Hepatocyte (in vitro differentiated cells): Measurements from ENCODE around the gene POC1A. TPM values are rescaled to one million over a fixed set of nuclear protein-coding genes. Genes with fewer than 3 reads are reported as not detected.

Experiments used
- DNase-seq: peaks from one replicate; pipeline ENCODE4 v3.0.0-alpha.2; 2016; ENCODE audit warnings: low spot score
- H2AFZ ChIP-seq: fragments of 200-600 bp; sonication (generic); 2 replicates; pipeline ENCODE4 v1.6.0; 2016; ENCODE audit warnings: antibody characterized with exemption, mild to moderate bottlenecking
- H3K27ac ChIP-seq: fragments of 200-600 bp; sonication (generic); 2 replicates; pipeline ENCODE4 v1.5.1; 2016; ENCODE audit warnings: mild to moderate bottlenecking
- H3K27me3 ChIP-seq: fragments of 200-600 bp; sonication (generic); 2 replicates; pipeline ENCODE4 v1.6.1; 2016
- H3K36me3 ChIP-seq: fragments of 200-600 bp; sonication (generic); replicated peaks from 2 replicates; pipeline ENCODE4 v1.5.1; 2016; ENCODE audit warnings: low read depth; ENCODE audit not compliant: insufficient read depth
- H3K4me1 ChIP-seq: fragments of 200-600 bp; sonication (generic); 2 replicates; pipeline ENCODE4 v1.5.1; 2016; ENCODE audit warnings: mild to moderate bottlenecking, moderate library complexity; ENCODE audit not compliant: insufficient read depth
- H3K4me2 ChIP-seq: fragments of 200-600 bp; sonication (generic); 2 replicates; pipeline ENCODE4 v1.6.0; 2016
- H3K4me3 ChIP-seq: fragments of 200-600 bp; sonication (generic); 2 replicates; pipeline ENCODE4 v1.5.1; 2016; ENCODE audit warnings: mild to moderate bottlenecking
- H3K79me2 ChIP-seq: fragments of 200-600 bp; sonication (generic); 2 replicates; pipeline ENCODE4 v1.6.0; 2017; ENCODE audit warnings: mild to moderate bottlenecking
- H3K9me2 ChIP-seq: fragments of 200-600 bp; sonication (generic); replicated peaks from 2 replicates; pipeline ENCODE4 v1.6.0; 2017; ENCODE audit warnings: mild to moderate bottlenecking; ENCODE audit not compliant: insufficient read depth
- H3K9me3 ChIP-seq: fragments of 200-600 bp; sonication (generic); 2 replicates; pipeline ENCODE4 v1.5.1; 2016; ENCODE audit warnings: low read depth, mild to moderate bottlenecking
- H4K20me1 ChIP-seq: fragments of 200-600 bp; sonication (generic); 2 replicates; pipeline ENCODE4 v1.6.0; 2016; ENCODE audit warnings: mild to moderate bottlenecking; ENCODE audit not compliant: insufficient read depth, poor library complexity, severe bottlenecking
- EZH2 ChIP-seq: fragments of 200-600 bp; sonication (generic); IDR thresholded peaks from 2 replicates; pipeline ENCODE4 v1.6.1; 2016; ENCODE audit warnings: antibody characterized with exemption, mild to moderate bottlenecking, borderline replicate concordance
- EZH2phosphoT487 ChIP-seq: fragments of 200-600 bp; sonication (generic); IDR thresholded peaks from one replicate; pipeline ENCODE4 v1.6.1; 2018; ENCODE audit warnings: antibody characterized with exemption, mild to moderate bottlenecking, low read depth, moderate library complexity; ENCODE audit not compliant: unreplicated experiment, severe bottlenecking
- WGBS: methylation state at CpG from one replicate; pipeline ENCODE4 v1.1.6; 2016; ENCODE audit warnings: low lambda C conversion rate; ENCODE audit errors: missing lambda C conversion rate; 5-methylcytosine and 5-hydroxymethylcytosine counted together
- polyA plus RNA-seq: library from polyadenylated mRNA; unstranded; fragments of >200 nt; fragmentation: Nextera tagmentation; extraction: Ambion mirVana; gene quantifications from 2 replicates; pipeline ENCODE4 v1.2.1, GENCODE V29; 2016
- total RNA-seq: library from RNA; depleted of rRNA; stranded (reverse); fragments of >200 nt; gene quantifications from 2 replicates; pipeline ENCODE4 v1.2.3, GENCODE V29; 2014
- TF ChIP-seq, protein P1 (sequence below): fragments of 200-600 bp; sonication (generic); IDR thresholded peaks from 2 replicates; pipeline ENCODE4 v1.5.1; 2016; ENCODE audit warnings: antibody characterized with exemption, mild to moderate bottlenecking; ENCODE audit not compliant: poor library complexity

The POC1A gene
- total and polyA plus RNA-seq, 2 experiments from 2014 or later = 2.6 to 3.7 TPM

DNA sequence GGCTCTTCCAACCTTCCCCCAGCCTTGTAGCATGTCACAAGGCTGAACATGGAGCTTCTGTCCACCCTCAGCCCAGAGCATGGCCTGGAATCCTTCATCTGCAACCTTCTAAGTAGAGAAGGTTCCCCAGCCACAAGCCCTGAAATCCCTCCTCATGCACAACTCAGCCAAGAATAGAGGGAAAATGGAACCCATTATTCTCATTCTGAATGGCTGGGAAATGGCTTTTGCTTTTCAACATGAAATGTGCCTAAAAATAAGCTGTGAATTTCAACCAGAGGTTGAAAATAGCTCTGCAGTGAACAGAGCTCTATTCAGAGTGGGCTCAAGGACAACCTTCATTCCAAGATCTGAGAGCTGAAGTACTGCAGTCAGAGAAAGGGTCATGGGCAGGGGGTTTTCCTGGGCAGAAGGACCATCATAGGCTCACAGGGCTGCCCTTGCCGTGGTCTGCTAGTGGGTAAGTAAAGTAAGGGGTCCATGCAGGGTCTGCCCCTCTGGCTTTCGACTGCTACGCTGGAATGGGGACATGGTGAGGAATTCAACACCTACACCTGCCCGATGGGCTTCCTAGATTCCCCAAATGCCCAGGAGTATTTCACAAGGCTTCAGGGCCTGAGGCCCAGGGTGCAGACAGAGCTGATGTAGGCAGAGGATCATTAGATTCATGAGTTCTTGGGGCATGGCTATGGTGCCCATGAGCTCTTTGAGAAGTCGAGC, 35.9 kb downstream of the POC1A start:
- peaks cover 4% of the 10 kb centered on the region for H3K4me1 ChIP-seq
- no peaks in the 10 kb centered on the region for H3K79me2 ChIP-seq
- H2AFZ ChIP-seq = no peak overlapping the region
- WGBS = 100% methylated on average over 5 of the region's 5 CpGs
- TF ChIP-seq EZH2phosphoT487 (no peak), EZH2 (no peak)
- TF ChIP-seq, protein P1, sequence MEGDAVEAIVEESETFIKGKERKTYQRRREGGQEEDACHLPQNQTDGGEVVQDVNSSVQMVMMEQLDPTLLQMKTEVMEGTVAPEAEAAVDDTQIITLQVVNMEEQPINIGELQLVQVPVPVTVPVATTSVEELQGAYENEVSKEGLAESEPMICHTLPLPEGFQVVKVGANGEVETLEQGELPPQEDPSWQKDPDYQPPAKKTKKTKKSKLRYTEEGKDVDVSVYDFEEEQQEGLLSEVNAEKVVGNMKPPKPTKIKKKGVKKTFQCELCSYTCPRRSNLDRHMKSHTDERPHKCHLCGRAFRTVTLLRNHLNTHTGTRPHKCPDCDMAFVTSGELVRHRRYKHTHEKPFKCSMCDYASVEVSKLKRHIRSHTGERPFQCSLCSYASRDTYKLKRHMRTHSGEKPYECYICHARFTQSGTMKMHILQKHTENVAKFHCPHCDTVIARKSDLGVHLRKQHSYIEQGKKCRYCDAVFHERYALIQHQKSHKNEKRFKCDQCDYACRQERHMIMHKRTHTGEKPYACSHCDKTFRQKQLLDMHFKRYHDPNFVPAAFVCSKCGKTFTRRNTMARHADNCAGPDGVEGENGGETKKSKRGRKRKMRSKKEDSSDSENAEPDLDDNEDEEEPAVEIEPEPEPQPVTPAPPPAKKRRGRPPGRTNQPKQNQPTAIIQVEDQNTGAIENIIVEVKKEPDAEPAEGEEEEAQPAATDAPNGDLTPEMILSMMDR = no peak
- H3K27me3 ChIP-seq = no peaks in the 10 kb centered on the region
- DNase-seq = no peak
- no peak overlapping the region for H3K27ac ChIP-seq
- no peaks in the 10 kb centered on the region for H4K20me1 ChIP-seq
- H3K9me3 ChIP-seq = no peaks in the 10 kb centered on the region
- no peak overlapping the region for H3K4me3 ChIP-seq
- no peaks in the 10 kb centered on the region for H3K9me2 ChIP-seq
- H3K4me2 ChIP-seq = no peak overlapping the region
- H3K36me3 ChIP-seq = no peaks in the 10 kb centered on the region

DNA sequence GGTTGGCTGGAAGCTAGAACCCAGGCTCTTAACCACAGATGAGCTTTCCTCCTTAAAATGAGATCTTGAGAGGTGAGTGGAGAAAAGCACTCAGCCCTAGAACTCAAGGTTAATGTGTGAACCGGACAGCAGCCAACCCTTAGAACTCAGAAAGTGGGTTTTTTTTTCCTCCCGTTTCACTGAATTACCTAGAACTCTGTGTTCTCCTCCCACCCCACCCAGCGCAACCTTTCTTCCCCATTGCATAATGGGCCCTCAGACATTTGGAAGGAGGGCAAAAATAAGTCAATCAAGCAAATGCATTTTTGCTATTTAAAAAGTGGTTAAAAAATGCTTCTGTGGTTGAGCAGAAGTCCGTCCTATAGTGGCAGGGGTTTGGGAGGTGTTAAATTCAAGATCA, 36.7 kb downstream of the POC1A start:
- peaks cover 4% of the 10 kb centered on the region for H3K4me1 ChIP-seq
- no peak overlapping the region for H2AFZ ChIP-seq
- no peak overlapping the region for H3K4me2 ChIP-seq
- H3K9me3 ChIP-seq = no peaks in the 10 kb centered on the region
- DNase-seq = no peak
- no peaks in the 10 kb centered on the region for H3K9me2 ChIP-seq
- no peaks in the 10 kb centered on the region for H3K79me2 ChIP-seq
- H4K20me1 ChIP-seq = no peaks in the 10 kb centered on the region
- 94% methylated on average over 4 of the region's 4 CpGs for WGBS
- H3K27ac ChIP-seq = no peak overlapping the region
- no peak overlapping the region for H3K4me3 ChIP-seq
- no peaks in the 10 kb centered on the region for H3K27me3 ChIP-seq
- no peak for TF ChIP-seq EZH2phosphoT487
- TF ChIP-seq, protein P1 = no peak
- no peak for TF ChIP-seq EZH2
- H3K36me3 ChIP-seq = no peaks in the 10 kb centered on the region

DNA sequence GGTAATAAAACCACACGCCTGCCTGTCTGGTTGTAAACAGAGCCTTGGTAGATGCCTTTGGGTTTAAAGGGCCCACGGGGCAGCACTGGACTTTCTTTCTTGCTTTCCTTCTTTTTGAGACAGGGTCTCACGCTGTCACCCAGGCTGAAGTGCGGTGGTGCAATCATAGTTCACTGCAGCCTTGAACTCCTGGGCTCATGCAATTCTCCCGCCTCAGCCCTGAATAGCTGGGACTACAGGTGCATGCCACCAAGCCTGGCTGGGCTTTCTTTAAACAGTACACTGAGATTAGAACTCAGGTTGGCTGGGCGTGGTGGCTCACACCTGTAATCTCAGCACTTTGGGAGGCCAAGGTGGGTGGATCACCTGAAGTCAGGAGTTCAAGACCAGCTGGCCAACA, 42.2 kb downstream of the POC1A start:
- Histone ChIP-seq H3K9me2 (no peaks in the 10 kb centered on the region), H3K36me3 (no peaks in the 10 kb centered on the region)
- WGBS = 87% methylated on average over 6 of the region's 6 CpGs

More for the DNA sequence above, 42.2 kb downstream of the POC1A start:
- Histone ChIP-seq H3K9me3 (no peaks in the 10 kb centered on the region), H3K79me2 (no peaks in the 10 kb centered on the region), H2AFZ (no peak overlapping the region), H3K4me2 (no peak overlapping the region), H3K4me1 (no peaks in the 10 kb centered on the region), H3K27ac (no peak overlapping the region), H4K20me1 (no peaks in the 10 kb centered on the region), H3K27me3 (no peaks in the 10 kb centered on the region), H3K4me3 (no peak overlapping the region)
- TF ChIP-seq EZH2 = no peak
- TF ChIP-seq, protein P1 = no peak
- TF ChIP-seq EZH2phosphoT487 = no peak
- no peak for DNase-seq
